Measurements from ENCODE around the gene ADGRE2. TPM values are rescaled to one million over a fixed set of nuclear protein-coding genes. Genes with fewer than 3 reads are reported as not detected.
"Not testable (repeated sequence)": the region's sequence is repeated elsewhere in the genome, so short reads cannot be mapped to it uniquely, and the experiment has no call there.

ADGRE2 gene
- total RNA-seq, 1 donor from 2014 or later: 0.12 TPM

DNA sequence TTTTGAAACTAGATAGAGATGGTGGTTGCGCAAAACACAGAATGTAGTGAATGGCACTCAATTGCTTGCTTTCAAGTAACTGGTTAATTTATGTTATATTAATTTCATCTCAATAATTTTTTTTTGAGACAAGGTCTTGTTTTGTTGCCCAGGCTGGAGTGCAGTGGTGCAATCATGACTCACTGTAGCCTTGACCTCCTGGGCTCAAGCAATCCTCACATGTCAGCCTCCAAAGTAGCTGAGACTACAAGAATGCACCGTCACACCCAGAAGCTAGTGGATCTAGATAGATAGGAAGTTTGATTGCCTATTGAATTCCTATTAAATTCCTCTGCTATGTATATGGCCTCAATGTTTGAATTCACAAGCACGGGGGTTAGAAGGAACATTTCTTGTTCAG, 26.4 kb upstream of the ADGRE2 start:
- TF ChIP-seq, protein P1, sequence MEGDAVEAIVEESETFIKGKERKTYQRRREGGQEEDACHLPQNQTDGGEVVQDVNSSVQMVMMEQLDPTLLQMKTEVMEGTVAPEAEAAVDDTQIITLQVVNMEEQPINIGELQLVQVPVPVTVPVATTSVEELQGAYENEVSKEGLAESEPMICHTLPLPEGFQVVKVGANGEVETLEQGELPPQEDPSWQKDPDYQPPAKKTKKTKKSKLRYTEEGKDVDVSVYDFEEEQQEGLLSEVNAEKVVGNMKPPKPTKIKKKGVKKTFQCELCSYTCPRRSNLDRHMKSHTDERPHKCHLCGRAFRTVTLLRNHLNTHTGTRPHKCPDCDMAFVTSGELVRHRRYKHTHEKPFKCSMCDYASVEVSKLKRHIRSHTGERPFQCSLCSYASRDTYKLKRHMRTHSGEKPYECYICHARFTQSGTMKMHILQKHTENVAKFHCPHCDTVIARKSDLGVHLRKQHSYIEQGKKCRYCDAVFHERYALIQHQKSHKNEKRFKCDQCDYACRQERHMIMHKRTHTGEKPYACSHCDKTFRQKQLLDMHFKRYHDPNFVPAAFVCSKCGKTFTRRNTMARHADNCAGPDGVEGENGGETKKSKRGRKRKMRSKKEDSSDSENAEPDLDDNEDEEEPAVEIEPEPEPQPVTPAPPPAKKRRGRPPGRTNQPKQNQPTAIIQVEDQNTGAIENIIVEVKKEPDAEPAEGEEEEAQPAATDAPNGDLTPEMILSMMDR (conservative IDR thresholded peaks at IDR 0.05; ENCODE audit: low read depth, low read length): no peak
- H3K4me3 ChIP-seq (ENCODE audit: low read depth, low read length): no peak overlapping the region
- no peak for DNase-seq (ENCODE audit: low read depth)

DNA sequence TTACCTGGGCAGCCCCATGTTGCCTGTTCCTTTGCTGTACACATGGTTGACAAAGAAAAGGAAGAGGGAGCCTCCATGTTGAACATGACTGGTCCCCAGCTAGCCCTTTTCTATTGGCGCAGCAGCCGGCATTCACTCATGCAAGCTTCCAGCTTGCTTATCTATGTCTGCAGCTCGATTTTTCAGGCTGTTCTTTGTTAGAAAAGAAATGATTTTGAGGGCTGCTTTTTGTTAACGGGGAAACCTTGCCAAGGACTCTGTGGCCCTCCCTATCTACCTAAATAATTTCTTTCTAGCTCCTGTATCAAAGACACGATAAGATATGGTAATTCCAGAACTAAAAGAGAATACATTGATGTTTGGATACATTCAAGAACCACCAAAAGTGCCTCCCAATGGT, 20.4 kb upstream of the ADGRE2 start:
- H3K4me3 ChIP-seq (ENCODE audit: low read depth, low read length): no peak overlapping the region
- no peak for DNase-seq (ENCODE audit: low read depth)
- TF ChIP-seq, protein P1 (conservative IDR thresholded peaks at IDR 0.05; ENCODE audit: low read depth, low read length): no peak

DNA sequence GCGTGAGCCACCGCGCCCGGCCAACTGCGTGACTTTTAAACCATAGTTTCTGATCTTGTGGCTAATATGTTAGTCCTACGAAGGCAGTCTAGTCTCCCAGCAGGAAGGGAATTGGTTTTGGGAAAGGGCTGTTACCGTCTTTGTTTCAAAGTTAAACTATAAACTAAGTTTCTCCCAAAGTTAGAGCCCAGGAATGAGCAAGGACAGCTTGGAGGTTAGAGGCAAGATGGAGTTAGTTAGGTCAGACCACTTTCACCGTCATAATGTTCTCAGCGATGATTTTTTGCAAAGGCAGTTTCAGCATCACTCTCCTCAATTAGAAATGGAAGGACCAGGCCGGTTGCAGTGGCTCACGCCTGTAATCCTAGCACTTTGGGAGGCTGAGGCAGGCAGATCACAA, 17.7 kb upstream of the ADGRE2 start:
- H3K4me3 ChIP-seq (ENCODE audit: low read depth, low read length): no peak overlapping the region
- TF ChIP-seq, protein P1 (conservative IDR thresholded peaks at IDR 0.05; ENCODE audit: low read depth, low read length): no peak
- no peak for DNase-seq (ENCODE audit: low read depth)

DNA sequence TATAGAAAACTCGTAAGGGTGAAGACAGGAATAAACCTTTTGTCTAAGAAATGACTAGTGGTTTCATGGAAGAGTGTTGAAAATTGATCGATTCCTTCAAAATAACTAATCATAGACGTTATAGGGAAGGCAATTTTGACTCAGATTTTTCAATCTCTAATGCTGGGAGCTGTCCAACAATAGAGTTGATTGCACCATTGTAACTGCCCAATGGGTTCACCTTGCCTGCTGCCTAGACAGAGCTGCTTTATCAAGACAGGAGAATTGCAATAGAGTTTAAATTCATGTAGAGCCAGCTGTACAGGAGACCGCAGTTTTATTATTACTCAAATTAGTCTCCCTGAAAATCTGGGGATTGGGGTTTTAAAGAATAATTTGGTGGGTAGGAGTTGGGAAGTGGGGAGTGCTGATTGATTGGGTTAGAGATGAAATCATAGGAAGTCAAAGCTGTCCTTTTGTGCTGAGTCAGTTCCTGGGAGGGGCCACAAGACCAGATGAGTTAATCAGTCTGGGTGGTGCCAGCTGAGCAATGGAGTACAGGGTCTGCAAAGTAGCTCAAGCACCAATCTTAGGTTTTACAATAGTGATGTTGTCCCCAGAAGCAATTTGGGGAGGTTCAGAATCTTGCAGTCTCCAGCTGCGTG, 16.8 kb upstream of the ADGRE2 start:
- H3K4me3 ChIP-seq (ENCODE audit: low read depth, low read length): no peak overlapping the region
- TF ChIP-seq, protein P1 (conservative IDR thresholded peaks at IDR 0.05; ENCODE audit: low read depth, low read length): no peak

DNA sequence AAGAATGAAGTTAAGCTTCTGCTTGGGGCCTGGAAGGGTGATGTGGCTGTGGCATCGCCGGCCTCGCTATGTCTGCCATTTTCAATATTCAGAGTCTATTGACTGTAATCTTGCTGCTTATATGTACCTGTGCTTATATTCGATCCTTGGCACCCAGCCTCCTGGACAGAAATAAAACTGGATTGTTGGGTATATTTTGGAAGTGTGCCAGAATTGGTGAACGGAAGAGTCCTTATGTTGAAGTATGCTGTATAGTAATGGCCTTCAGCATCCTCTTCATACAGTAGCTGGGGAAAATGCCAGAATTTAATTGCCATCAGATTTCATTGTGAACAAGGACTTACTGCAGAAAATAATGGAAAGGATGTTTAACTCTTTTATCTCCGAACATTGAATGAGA, 13.9 kb upstream of the ADGRE2 start:
- DNase-seq (ENCODE audit: low read depth): not testable (repeated sequence)

More for the DNA sequence above, 16.8 kb upstream of the ADGRE2 start:
- DNase-seq (ENCODE audit: low read depth): no peak

DNA sequence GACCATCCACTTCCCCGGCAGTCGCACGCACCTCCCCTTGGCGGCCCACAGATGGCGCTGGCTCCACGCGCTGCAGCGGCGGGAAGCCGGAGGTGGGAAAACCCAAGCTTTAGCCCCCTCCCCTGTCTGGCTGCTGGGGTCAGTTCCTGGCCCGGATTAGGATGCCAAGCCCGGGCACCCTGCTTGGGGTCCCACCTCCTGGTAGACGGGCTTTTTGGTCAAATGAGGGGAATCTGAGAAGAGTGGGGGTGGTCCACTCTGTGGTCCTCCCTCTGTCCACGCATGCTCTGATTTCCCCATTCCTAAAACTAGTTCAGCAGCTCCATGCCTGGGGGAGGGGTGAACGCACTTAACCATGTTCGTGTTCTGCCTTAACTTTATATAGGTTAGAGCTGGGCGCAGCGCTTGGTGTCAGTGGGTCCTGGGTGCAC, 8.1 kb upstream of the ADGRE2 start:
- H3K4me3 ChIP-seq (ENCODE audit: low read depth, low read length): no peak overlapping the region
- TF ChIP-seq, protein P1 (conservative IDR thresholded peaks at IDR 0.05; ENCODE audit: low read depth, low read length): peak; percentile 75
- DNase-seq (ENCODE audit: low read depth): no peak

More for the DNA sequence above, 13.9 kb upstream of the ADGRE2 start:
- not testable (repeated sequence) for H3K4me3 ChIP-seq (ENCODE audit: low read depth, low read length)

DNA sequence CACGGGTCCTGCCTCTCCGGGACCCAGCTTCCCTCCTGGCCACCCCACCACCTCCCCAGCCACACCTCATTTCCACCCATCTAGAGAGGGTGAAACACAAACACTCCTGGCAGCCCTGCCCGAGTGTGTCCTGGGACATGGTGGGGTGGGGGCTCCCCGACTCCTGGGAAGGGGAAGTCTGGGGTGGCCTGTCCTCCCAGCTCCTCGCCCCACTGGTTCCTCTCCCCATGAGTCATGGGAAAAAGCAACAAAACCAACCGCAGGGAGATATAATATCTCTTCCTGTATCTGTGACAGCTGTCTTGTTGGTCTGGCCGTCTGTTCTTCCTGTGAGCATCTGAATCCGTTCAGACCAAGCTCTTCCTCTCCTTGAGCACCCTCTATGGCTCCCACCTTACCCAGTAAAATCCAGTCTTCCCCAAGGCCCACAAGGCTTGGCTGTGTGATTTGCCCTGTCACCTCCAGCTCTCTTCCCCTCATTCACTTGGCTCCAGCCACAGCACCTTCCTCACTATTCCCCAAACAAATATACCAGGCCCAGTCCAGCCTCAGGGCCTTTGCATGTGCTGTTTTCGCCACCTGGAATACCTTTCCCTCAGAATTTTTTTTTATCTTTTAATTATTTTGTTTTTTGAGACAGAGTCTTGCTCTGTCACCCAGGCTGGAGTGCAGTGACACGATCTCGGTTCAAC, 6.9 kb upstream of the ADGRE2 start:
- H3K4me3 ChIP-seq (ENCODE audit: low read depth, low read length): not testable (repeated sequence)
- DNase-seq (ENCODE audit: low read depth): peak; percentile 26

DNA sequence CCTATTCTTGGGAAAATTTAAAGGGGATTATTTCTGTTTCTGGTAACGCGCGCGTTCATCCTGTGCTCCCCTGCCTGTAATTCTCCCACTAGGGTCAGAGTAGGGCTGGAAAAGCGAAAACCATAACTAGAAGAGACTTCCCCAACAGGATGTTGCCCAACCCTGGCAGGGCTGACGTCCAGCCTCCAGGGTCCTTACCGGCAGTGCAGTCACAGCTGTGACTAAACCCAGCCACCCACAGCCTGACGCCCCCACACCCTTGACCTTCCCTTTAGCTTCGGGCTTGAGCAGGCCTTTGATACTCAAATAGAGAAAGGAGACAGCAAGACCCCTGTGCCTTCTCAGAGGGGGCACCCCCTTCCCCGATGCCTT, 6.4 kb upstream of the ADGRE2 start:
- H3K4me3 ChIP-seq (ENCODE audit: low read depth, low read length): not testable (repeated sequence)

DNA sequence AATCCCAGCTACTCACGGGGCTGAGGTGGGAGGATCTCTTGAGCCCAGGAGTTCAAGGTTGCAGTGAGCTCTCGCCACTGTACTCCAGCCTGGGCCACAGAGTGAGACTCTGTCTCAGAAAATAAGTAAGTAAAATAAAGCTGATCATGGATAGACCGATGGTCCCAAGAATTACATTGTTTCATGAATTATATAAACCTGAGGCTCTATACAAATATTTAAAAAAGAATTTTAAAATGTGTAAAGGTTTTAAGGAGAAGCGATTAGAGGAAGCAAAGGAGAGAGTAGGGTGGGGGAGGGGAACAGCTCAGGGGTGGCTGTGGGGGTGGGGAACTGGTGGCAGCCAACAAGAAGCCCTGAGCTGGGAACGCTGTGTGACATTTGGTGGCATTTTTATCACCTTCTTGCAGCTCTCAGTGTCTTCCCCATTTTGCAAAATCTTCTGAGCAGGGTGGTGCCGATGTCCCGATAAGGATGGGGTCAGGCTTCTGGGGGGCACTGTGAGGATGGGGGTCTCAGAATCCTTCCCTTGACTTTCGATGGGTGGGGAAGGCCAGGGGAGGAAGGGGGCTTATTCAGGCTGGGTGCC, 5.1 kb upstream of the ADGRE2 start:
- H3K4me3 ChIP-seq (ENCODE audit: low read depth, low read length); DNase-seq (ENCODE audit: low read depth): not testable (repeated sequence)

More for the DNA sequence above, 6.4 kb upstream of the ADGRE2 start:
- not testable (repeated sequence) for DNase-seq (ENCODE audit: low read depth)
